Thyroid gland (tissue), 4 donors: ENCODE results near the gene PGBD5.

Experiments
- POLR2A ChIP-seq, 2 donors: fragments of 450-650 bp; IDR thresholded peaks; one replicate each; pipeline ENCODE4 v1.6.1; 2017; ENCODE audit warnings: antibody characterized with exemption in 2 of 2, mild to moderate bottlenecking in 2 of 2, moderate library complexity in 1 of 2
- TF ChIP-seq, protein P1 (sequence below), 6 experiments: fragments of 200-600 bp in 3 of 6; fragments of 450-650 bp in 3 of 6; sonication (generic) in 3 of 6; IDR thresholded peaks; one replicate each; pipeline ENCODE4 v1.5.1; 2016 to 2019; ENCODE audit warnings: antibody characterized with exemption in 6 of 6, mild to moderate bottlenecking in 2 of 6, inconsistent platforms in 1 of 6, moderate library complexity in 1 of 6

- TF ChIP-seq, protein P1, sequence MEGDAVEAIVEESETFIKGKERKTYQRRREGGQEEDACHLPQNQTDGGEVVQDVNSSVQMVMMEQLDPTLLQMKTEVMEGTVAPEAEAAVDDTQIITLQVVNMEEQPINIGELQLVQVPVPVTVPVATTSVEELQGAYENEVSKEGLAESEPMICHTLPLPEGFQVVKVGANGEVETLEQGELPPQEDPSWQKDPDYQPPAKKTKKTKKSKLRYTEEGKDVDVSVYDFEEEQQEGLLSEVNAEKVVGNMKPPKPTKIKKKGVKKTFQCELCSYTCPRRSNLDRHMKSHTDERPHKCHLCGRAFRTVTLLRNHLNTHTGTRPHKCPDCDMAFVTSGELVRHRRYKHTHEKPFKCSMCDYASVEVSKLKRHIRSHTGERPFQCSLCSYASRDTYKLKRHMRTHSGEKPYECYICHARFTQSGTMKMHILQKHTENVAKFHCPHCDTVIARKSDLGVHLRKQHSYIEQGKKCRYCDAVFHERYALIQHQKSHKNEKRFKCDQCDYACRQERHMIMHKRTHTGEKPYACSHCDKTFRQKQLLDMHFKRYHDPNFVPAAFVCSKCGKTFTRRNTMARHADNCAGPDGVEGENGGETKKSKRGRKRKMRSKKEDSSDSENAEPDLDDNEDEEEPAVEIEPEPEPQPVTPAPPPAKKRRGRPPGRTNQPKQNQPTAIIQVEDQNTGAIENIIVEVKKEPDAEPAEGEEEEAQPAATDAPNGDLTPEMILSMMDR (IDR thresholded peaks at IDR 0.05), result no peak
- no peak for TF ChIP-seq POLR2A (IDR thresholded peaks at IDR 0.05)
Observed at GRCh38 chr1:230349020-230349393, 77.1 kb downstream of the PGBD5 start.
